GM12878 (cell line): ENCODE measurements around the gene MMP10. TPM values are rescaled to one million over a fixed set of nuclear protein-coding genes. Genes with fewer than 3 reads are reported as not detected.

ENCODE experiments used
- ATAC-seq: fragments of 200-7000 bp; cut with Tn5 transposase; 3 replicates; pipeline ENCODE4 v1.9.1; 2020; ENCODE audit warnings: mild to moderate bottlenecking, moderate library complexity
- BruUV-seq: library from RNA; stranded (reverse); fragments of 400-500 nt; replicated peaks from 2 replicates; lab custom pipeline; 2021; lab: Mats Ljungman, UMichigan
- CTCF ChIA-PET: fragments of 300-600 bp; sonication (Branson Sonifier 250); formaldehyde crosslinking; extraction: SDS; loops from one replicate; lab custom pipeline; 2021; ENCODE audit warnings: inconsistent platforms; lab: Yijun Ruan, JAX
- POLR2A ChIA-PET: fragments of 350-600 bp; formaldehyde crosslinking; extraction: SDS; loops from one replicate; lab custom pipeline; 2021; ENCODE audit warnings: inconsistent platforms; lab: Charles Lee
- RAD21 ChIA-PET: fragments of 300-600 bp; sonication (Branson Sonifier 250); formaldehyde crosslinking; loops from one replicate; lab custom pipeline; 2023; ENCODE audit warnings: antibody characterized with exemption; ENCODE audit not compliant: unreplicated experiment; lab: Charles Lee
- SMC1A ChIA-PET: fragments of 300-600 bp; sonication (Branson Sonifier 250); formaldehyde crosslinking; loops from one replicate; lab custom pipeline; 2023; ENCODE audit not compliant: unreplicated experiment, uncharacterized antibody; lab: Charles Lee
- DNase-seq: peaks from one replicate; pipeline ENCODE4 v3.0.0-alpha.2; 2011; ENCODE audit warnings: low read depth, low spot score
- FAIRE-seq: peaks from 3 replicates; lab custom pipeline; 2011; peaks lifted over from hg19 to GRCh38; lab: Jason Lieb, UNC
- H2AFZ ChIP-seq: 2 replicates; pipeline ENCODE4 v1.6.0; 2011; ENCODE audit warnings: low read depth, low read length, control low read depth; ENCODE audit not compliant: control insufficient read depth
- H3K27ac ChIP-seq: 2 replicates; pipeline ENCODE4 v1.5.1; 2011; ENCODE audit warnings: control low read depth; ENCODE audit not compliant: control insufficient read depth, insufficient read depth
- H3K27me3 ChIP-seq, 2 experiments: replicated peaks in 1 of 2; 2 replicates each; pipeline versions ENCODE4 v1.6.0 to v1.6.1; 2011; ENCODE audit warnings: low read length in 1 of 2; ENCODE audit not compliant: control insufficient read depth in 2 of 2, insufficient read depth in 2 of 2
- H3K36me3 ChIP-seq, 2 experiments: 2 replicates each; pipeline ENCODE4 v1.5.1; 2011; ENCODE audit warnings: low read length in 1 of 2; ENCODE audit not compliant: control insufficient read depth in 2 of 2, insufficient read depth in 2 of 2
- H3K4me1 ChIP-seq: 2 replicates; pipeline ENCODE4 v1.6.1; 2011; ENCODE audit warnings: mild to moderate bottlenecking, low read length, moderate library complexity, mixed read lengths; ENCODE audit not compliant: control insufficient read depth, insufficient read depth
- H3K4me2 ChIP-seq: 2 replicates; pipeline ENCODE4 v1.6.0; 2011; ENCODE audit warnings: control low read depth; ENCODE audit not compliant: control insufficient read depth, insufficient read depth
- H3K4me3 ChIP-seq: fragments of 200-600 bp; sonication (generic); 2 replicates; pipeline ENCODE4 v1.5.1; 2016
- H3K79me2 ChIP-seq: 2 replicates; pipeline ENCODE4 v1.6.0; 2011; ENCODE audit warnings: low read length; ENCODE audit not compliant: control insufficient read depth, insufficient read depth
- H3K9ac ChIP-seq: 2 replicates; pipeline ENCODE4 v1.8.0; 2011; ENCODE audit warnings: low read length, control low read depth, mixed read lengths; ENCODE audit not compliant: control insufficient read depth, insufficient read depth
- H3K9me3 ChIP-seq: replicated peaks from 3 replicates; pipeline ENCODE4 v1.5.1; 2011; ENCODE audit warnings: mild to moderate bottlenecking, low read length; ENCODE audit not compliant: control insufficient read depth, insufficient read depth
- H4K20me1 ChIP-seq: 2 replicates; pipeline ENCODE4 v1.6.0; 2011; ENCODE audit not compliant: control insufficient read depth, insufficient read depth
- BCLAF1 ChIP-seq: fragments of 450-650 bp; IDR thresholded peaks from 2 replicates; pipeline ENCODE4 v1.6.1; 2017; ENCODE audit warnings: antibody characterized with exemption, mild to moderate bottlenecking, moderate library complexity
- CBX3 ChIP-seq: fragments of 200-600 bp; sonication (generic); IDR thresholded peaks from 2 replicates; pipeline ENCODE4 v1.6.1; 2016; ENCODE audit warnings: low read depth, borderline replicate concordance
- CHD1 ChIP-seq: IDR thresholded peaks from 2 replicates; pipeline ENCODE4 v1.6.1; 2012; ENCODE audit warnings: low read depth, low read length, improper control_type of control experiment
- CREB1 ChIP-seq: IDR thresholded peaks from 2 replicates; pipeline ENCODE4 v1.6.1; 2012; ENCODE audit warnings: low read depth, mild to moderate bottlenecking, inconsistent platforms
- E2F4 ChIP-seq: IDR thresholded peaks from 2 replicates; pipeline ENCODE4 v1.6.1; 2012; ENCODE audit warnings: low read depth, low read length, improper control_type of control experiment
- HDAC6 ChIP-seq: fragments of 200-600 bp; sonication (generic); IDR thresholded peaks from one replicate; pipeline ENCODE4 v1.8.0; 2017; ENCODE audit warnings: antibody characterized with exemption; ENCODE audit not compliant: unreplicated experiment
- IKZF2 ChIP-seq, 2 experiments: fragments of 450-650 bp; IDR thresholded peaks; 2 replicates each; pipeline ENCODE4 v1.6.1; 2017; ENCODE audit warnings: mild to moderate bottlenecking in 2 of 2, moderate library complexity in 2 of 2
- JUNB ChIP-seq: IDR thresholded peaks from 2 replicates; pipeline ENCODE4 v1.6.1; 2016; ENCODE audit warnings: antibody characterized with exemption, mild to moderate bottlenecking
- KLF5 ChIP-seq: fragments of 450-650 bp; IDR thresholded peaks from 2 replicates; pipeline ENCODE4 v1.6.1; 2014; ENCODE audit warnings: mild to moderate bottlenecking; ENCODE audit not compliant: partially characterized antibody
- MEF2A ChIP-seq: IDR thresholded peaks from 2 replicates; pipeline ENCODE4 v1.6.1; 2011; ENCODE audit warnings: low read depth, mild to moderate bottlenecking, low read length, moderate library complexity; ENCODE audit not compliant: insufficient read depth
- POLR2A ChIP-seq: IDR thresholded peaks from 2 replicates; pipeline ENCODE4 v1.6.1; 2011; ENCODE audit warnings: low read depth, mild to moderate bottlenecking, low read length
- SKIL ChIP-seq: fragments of 450-650 bp; IDR thresholded peaks from 2 replicates; pipeline ENCODE4 v1.6.1; 2017; ENCODE audit warnings: mild to moderate bottlenecking, low read depth, inconsistent platforms; ENCODE audit not compliant: poor library complexity, severe bottlenecking
- SMC3 ChIP-seq: IDR thresholded peaks from 2 replicates; pipeline ENCODE4 v1.6.1; 2011; ENCODE audit warnings: low read length, improper control_type of control experiment, borderline replicate concordance
- TBL1XR1 ChIP-seq: IDR thresholded peaks from 2 replicates; pipeline ENCODE4 v1.6.1; 2012; ENCODE audit warnings: low read depth, low read length, improper control_type of control experiment
- WRNIP1 ChIP-seq: IDR thresholded peaks from 2 replicates; pipeline ENCODE4 v1.6.1; 2011; ENCODE audit warnings: low read depth, low read length, improper control_type of control experiment, borderline replicate concordance
- ZNF207 ChIP-seq: fragments of 450-650 bp; IDR thresholded peaks from 2 replicates; pipeline ENCODE4 v1.6.1; 2014; ENCODE audit warnings: antibody characterized with exemption, mild to moderate bottlenecking, borderline replicate concordance
- ZNF274 ChIP-seq: IDR thresholded peaks from one replicate; pipeline ENCODE4 v1.8.0; 2011; ENCODE audit not compliant: insufficient read length, insufficient read depth
- ZNF622 ChIP-seq: fragments of 450-650 bp; IDR thresholded peaks from 2 replicates; pipeline ENCODE4 v1.6.1; 2017; ENCODE audit warnings: mild to moderate bottlenecking, inconsistent platforms
- WGBS: methylation state at CpG from one replicate; pipeline ENCODE4 v1.1.6; 2016; ENCODE audit warnings: low lambda C conversion rate; ENCODE audit not compliant: insufficient replicate concordance, insufficient coverage; ENCODE audit errors: missing lambda C conversion rate; 5-methylcytosine and 5-hydroxymethylcytosine counted together
- in situ Hi-C: fragments of 300-500 bp; cut with MboI; formaldehyde crosslinking; loops from 9 replicates; pipeline ENCODE4 v1.14.3; 2018; ENCODE audit warnings: mixed read lengths
- intact Hi-C: fragments of 100-400 bp; cut with micrococcal nuclease; formaldehyde crosslinking; loops from one replicate; pipeline ENCODE4 v1.14.2; 2022; ENCODE audit not compliant: unreplicated experiment
- polyA plus RNA-seq, 11 experiments: library from polyadenylated mRNA; depleted of rRNA in 4 of 11; unstranded in 6 of 11; stranded (reverse) in 5 of 11; fragments of >200 nt; fragmentation: Nextera tagmentation in 4 of 11; fragmentation: Illumina TruSeq in 1 of 11; extraction: Ambion mirVana in 4 of 11; extraction: Trizol in 1 of 11; gene quantifications; 1 replicate in 1 of 11; 2 replicates in 10 of 11; pipeline versions ENCODE4 v1.2.1 to v1.2.3, GENCODE V29; 2011 to 2016; ENCODE audit warnings: inconsistent platforms in 2 of 11, missing spikeins in 2 of 11, low read depth in 1 of 11
- total RNA-seq, 4 experiments: library from RNA; depleted of rRNA in 3 of 4; stranded (reverse); fragments of >200 nt in 3 of 4; fragmentation: Illumina TruSeq in 1 of 4; extraction: Trizol in 1 of 4; gene quantifications; 2 replicates each; pipeline versions ENCODE4 v1.2.1 to v1.2.3, GENCODE V29; 2013 to 2021

MMP10 gene
- total and polyA plus RNA-seq, 10 of the 15 experiments (the other 5 are each of a cell fraction or from before 2014, with no cell fraction given) = not detected

- no peak for DNase-seq
- no TSS peak for BruUV-seq
- ChIA-PET RAD21 (interaction anchor here (1.3 kb wide), 1 partner anchor 114 kb away, joined by 3 read pairs; no protein-coding TSS in a partner anchor), SMC1A (no interaction called here), POLR2A (interaction anchor here (0.5 kb wide), 1 partner anchor 91 kb away, joined by 3 read pairs; no protein-coding TSS in a partner anchor), CTCF (no interaction called here)
- ATAC-seq = no peak
- in situ Hi-C loops (no loop called here), intact Hi-C loops (no loop called here)
- H3K9me3 ChIP-seq = no peaks in the 10 kb centered on the region
- TF ChIP-seq KLF5 = no peak
- no peak for TF ChIP-seq ZNF274
- TF ChIP-seq CREB1 = no peak
- no peak for TF ChIP-seq MEF2A
- TF ChIP-seq SKIL = no peak
- no peak for TF ChIP-seq JUNB
- TF ChIP-seq E2F4 = no peak
- no peak for TF ChIP-seq HDAC6
- no peak for TF ChIP-seq SMC3
- TF ChIP-seq CHD1 = no peak
- no peak for TF ChIP-seq WRNIP1
- no peak for TF ChIP-seq TBL1XR1
- TF ChIP-seq CBX3 = no peak
- TF ChIP-seq BCLAF1 = no peak
- TF ChIP-seq POLR2A = no peak
- no peak for TF ChIP-seq ZNF622
- TF ChIP-seq IKZF2 (IDR thresholded peaks at IDR 0.05) = no peak
- TF ChIP-seq ZNF207 = no peak
- no peaks in the 10 kb centered on the region for H4K20me1 ChIP-seq
- 11% methylated on average over 4 of the region's 4 CpGs for WGBS
- H2AFZ ChIP-seq = no peak overlapping the region
- no peak overlapping the region for H3K9ac ChIP-seq
- no peak overlapping the region for H3K4me2 ChIP-seq
- no peak overlapping the region for H3K27ac ChIP-seq
- no peaks in the 10 kb centered on the region for H3K36me3 ChIP-seq
- no peak overlapping the region for H3K4me3 ChIP-seq
- H3K27me3 ChIP-seq = no peaks in the 10 kb centered on the region; a peak in 1 of 4 replicates
- H3K4me1 ChIP-seq = no peaks in the 10 kb centered on the region
- FAIRE-seq = no peak
- no peaks in the 10 kb centered on the region for H3K79me2 ChIP-seq
Observed at GRCh38 chr11:102800767-102801166, 20.3 kb upstream of the MMP10 start.
